ENCODE data around the gene GPATCH2L. TPM values are rescaled to one million over a fixed set of nuclear protein-coding genes. Genes with fewer than 3 reads are reported as not detected.

The GPATCH2L gene
- total RNA-seq, 1 donor from 2014 or later: 78.8 TPM

DNA sequence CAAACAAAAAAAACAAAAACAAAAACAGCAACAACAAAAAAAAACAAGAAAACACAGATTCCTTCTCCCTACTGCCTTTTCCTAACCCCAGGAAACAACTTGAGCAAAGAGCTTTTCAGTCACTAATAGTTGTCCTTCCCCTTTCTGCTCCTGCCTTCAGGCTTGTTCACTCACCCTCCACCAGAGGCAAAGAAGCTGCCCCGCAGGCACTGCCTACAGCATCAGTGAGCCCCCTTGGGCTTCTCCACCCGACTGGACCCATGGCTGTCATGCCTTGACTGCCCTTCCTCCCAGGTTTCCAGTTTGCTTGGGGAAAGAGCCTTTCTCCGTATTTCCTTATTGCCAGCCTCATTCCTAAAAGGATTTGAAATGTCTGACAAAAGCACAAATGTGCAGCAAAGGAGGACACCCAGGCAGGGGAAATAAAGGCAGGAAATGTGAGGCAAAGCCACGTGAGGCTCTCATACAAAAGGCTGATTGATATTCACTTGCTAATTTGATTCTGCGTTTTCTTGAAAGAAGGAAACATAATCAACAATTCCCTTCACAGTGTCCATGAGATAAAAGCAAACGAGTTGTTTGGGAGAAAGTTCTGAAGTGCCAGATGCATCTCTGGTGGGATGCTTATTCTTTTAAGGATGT, 85.7 kb downstream of the GPATCH2L start:
- Mint-ChIP-seq H3K4me1 (ENCODE audit: unreplicated experiment) (peaks cover 5% of the 10 kb centered on the region), H3K27ac (ENCODE audit: unreplicated experiment) (no peak overlapping the region), H3K4me3 (ENCODE audit: unreplicated experiment) (no peak overlapping the region), H3K9me3 (ENCODE audit: unreplicated experiment) (no peaks in the 10 kb centered on the region), H3K36me3 (ENCODE audit: low read depth, unreplicated experiment) (peaks cover 11% of the 10 kb centered on the region), H3K27me3 (ENCODE audit: unreplicated experiment) (peaks cover 4% of the 10 kb centered on the region)
- TF ChIP-seq, protein P1, sequence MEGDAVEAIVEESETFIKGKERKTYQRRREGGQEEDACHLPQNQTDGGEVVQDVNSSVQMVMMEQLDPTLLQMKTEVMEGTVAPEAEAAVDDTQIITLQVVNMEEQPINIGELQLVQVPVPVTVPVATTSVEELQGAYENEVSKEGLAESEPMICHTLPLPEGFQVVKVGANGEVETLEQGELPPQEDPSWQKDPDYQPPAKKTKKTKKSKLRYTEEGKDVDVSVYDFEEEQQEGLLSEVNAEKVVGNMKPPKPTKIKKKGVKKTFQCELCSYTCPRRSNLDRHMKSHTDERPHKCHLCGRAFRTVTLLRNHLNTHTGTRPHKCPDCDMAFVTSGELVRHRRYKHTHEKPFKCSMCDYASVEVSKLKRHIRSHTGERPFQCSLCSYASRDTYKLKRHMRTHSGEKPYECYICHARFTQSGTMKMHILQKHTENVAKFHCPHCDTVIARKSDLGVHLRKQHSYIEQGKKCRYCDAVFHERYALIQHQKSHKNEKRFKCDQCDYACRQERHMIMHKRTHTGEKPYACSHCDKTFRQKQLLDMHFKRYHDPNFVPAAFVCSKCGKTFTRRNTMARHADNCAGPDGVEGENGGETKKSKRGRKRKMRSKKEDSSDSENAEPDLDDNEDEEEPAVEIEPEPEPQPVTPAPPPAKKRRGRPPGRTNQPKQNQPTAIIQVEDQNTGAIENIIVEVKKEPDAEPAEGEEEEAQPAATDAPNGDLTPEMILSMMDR (IDR thresholded peaks at IDR 0.05; ENCODE audit: unreplicated experiment): no peak
- no peak for DNase-seq (ENCODE audit: low spot score)

DNA sequence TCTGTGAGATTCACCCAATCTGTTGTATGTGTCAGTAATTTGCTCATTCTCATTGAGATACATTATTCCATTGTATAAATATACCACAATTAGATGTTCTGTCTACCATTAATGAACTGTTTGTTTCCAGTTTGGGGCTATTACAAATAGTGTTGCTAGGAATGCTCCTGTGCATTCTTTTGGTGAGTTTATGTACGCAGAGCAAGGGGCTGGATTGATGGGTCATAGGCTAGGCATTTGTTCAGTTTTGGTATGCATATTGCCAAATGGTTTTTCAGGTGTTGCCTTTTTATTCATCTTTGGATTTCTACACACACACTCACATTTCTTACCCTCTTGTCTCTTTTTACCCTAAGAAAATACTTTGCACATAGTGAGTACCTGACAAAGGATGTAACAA, 93.4 kb downstream of the GPATCH2L start:
- TF ChIP-seq, protein P1 (IDR thresholded peaks at IDR 0.05; ENCODE audit: unreplicated experiment): no peak
- no peaks in the 10 kb centered on the region for H3K9me3 Mint-ChIP-seq (ENCODE audit: unreplicated experiment)
- H3K27me3 Mint-ChIP-seq (ENCODE audit: unreplicated experiment): peaks cover 1% of the 10 kb centered on the region
- H3K4me3 Mint-ChIP-seq (ENCODE audit: unreplicated experiment): no peak overlapping the region
- H3K4me1 Mint-ChIP-seq (ENCODE audit: unreplicated experiment): peaks cover 2% of the 10 kb centered on the region
- DNase-seq (ENCODE audit: low spot score): no peak
- H3K27ac Mint-ChIP-seq (ENCODE audit: unreplicated experiment): no peak overlapping the region
- peaks cover 11% of the 10 kb centered on the region for H3K36me3 Mint-ChIP-seq (ENCODE audit: low read depth, unreplicated experiment)

DNA sequence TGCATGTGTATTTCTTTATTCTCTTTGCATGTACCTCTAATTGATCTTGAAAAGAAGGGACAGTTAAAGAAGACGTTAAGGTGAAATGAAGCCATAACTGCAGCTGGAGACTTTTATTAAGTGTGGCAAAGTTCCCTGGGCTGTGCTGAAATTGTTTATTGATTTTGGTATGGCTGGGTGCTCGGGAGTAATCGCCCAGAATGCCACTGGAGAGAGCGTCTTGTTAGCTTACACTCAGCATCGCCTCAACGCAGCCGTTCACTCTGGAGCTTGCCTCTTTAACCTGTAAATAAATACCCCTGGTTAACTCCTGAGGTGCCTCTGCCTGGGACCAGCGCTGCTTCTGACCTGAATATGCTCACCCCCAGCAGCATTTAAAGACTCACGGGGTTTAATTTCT, 98.6 kb downstream of the GPATCH2L start:
- no peaks in the 10 kb centered on the region for H3K36me3 Mint-ChIP-seq (ENCODE audit: low read depth, unreplicated experiment)
- H3K27me3 Mint-ChIP-seq (ENCODE audit: unreplicated experiment): peaks cover 1% of the 10 kb centered on the region
- TF ChIP-seq, protein P1 (IDR thresholded peaks at IDR 0.05; ENCODE audit: unreplicated experiment): no peak
- peaks cover 3% of the 10 kb centered on the region for H3K4me1 Mint-ChIP-seq (ENCODE audit: unreplicated experiment)
- H3K9me3 Mint-ChIP-seq (ENCODE audit: unreplicated experiment): no peaks in the 10 kb centered on the region
- no peak overlapping the region for H3K27ac Mint-ChIP-seq (ENCODE audit: unreplicated experiment)
- no peak overlapping the region for H3K4me3 Mint-ChIP-seq (ENCODE audit: unreplicated experiment)
- no peak for DNase-seq (ENCODE audit: low spot score)

DNA sequence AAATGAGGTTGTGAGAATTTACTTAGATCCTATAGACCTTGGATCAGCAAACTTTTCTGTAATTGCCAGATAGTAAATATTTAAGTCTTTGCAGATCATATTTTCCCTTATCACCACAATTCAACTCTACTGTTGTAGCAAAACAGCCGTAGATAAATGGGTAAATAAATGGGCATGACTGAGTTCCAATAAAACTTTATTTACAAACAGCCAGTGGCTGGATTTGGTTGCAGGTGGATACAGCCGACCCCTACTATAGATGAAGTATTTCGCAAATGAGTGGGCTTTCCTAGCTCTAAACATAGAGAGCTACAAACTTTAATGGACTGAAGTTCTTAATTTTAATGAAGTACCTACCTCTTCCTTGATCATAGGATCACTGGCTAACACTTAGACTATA, 100.7 kb downstream of the GPATCH2L start:
- no peak overlapping the region for H3K4me3 Mint-ChIP-seq (ENCODE audit: unreplicated experiment)
- H3K9me3 Mint-ChIP-seq (ENCODE audit: unreplicated experiment): no peaks in the 10 kb centered on the region
- DNase-seq (ENCODE audit: low spot score): no peak
- no peak overlapping the region for H3K27ac Mint-ChIP-seq (ENCODE audit: unreplicated experiment)
- peaks cover 1% of the 10 kb centered on the region for H3K27me3 Mint-ChIP-seq (ENCODE audit: unreplicated experiment)
- TF ChIP-seq, protein P1 (IDR thresholded peaks at IDR 0.05; ENCODE audit: unreplicated experiment): no peak
- peaks cover 3% of the 10 kb centered on the region for H3K4me1 Mint-ChIP-seq (ENCODE audit: unreplicated experiment)
- no peaks in the 10 kb centered on the region for H3K36me3 Mint-ChIP-seq (ENCODE audit: low read depth, unreplicated experiment)

DNA sequence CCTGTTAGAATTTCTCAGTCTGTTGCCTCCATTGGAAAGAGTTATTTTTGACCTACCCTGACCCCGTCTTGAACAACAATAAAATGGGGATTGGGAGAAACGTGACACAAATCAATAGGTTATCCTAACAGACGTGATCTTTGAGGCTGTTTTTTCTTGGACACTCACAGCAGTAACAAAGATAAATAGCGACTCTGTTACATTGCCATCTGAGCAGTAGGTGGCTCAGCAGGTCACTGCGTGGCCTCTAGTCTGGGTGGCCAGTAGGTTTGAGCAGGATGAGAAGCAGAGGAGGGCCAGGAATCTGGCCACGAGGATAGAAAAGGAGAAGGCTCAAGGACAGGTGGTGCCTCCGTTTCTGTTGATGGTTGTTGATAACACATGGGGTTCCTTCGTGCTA, 101.4 kb downstream of the GPATCH2L start:
- Mint-ChIP-seq H3K4me3 (ENCODE audit: unreplicated experiment) (no peak overlapping the region), H3K4me1 (ENCODE audit: unreplicated experiment) (peaks cover 3% of the 10 kb centered on the region), H3K9me3 (ENCODE audit: unreplicated experiment) (no peaks in the 10 kb centered on the region), H3K36me3 (ENCODE audit: low read depth, unreplicated experiment) (no peaks in the 10 kb centered on the region), H3K27ac (ENCODE audit: unreplicated experiment) (no peak overlapping the region), H3K27me3 (ENCODE audit: unreplicated experiment) (peaks cover 1% of the 10 kb centered on the region)
- TF ChIP-seq, protein P1 (IDR thresholded peaks at IDR 0.05; ENCODE audit: unreplicated experiment): no peak
- DNase-seq (ENCODE audit: low spot score): no peak
